Measurements from ENCODE around the gene PKP4. TPM values are rescaled to one million over a fixed set of nuclear protein-coding genes. Genes with fewer than 3 reads are reported as not detected.

PKP4 gene
- total and polyA plus RNA-seq, 2 donors (not counting 1 experiment from before 2014, with no cell fraction given), result 2.0 to 13.3 TPM

DNA sequence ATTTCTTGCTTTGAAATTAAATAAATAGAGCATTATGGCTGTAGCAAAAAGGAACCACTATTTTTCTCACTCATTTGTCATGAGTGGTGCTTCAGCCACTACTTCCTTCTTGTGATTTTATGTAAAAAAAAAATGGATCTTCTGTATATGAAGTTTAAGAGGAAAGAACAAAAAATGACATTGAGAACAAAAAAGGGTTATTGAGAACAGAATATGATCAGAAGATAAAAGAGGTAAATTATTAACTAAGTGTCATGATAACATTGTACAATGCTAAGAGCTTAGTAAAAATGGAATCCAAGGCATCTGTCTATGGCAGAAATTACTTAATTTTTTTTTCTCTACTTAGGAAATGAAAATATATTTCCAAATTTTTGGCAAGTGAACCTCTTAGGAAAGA, 103.5 kb downstream of the PKP4 start:
- H3K36me3 ChIP-seq (replicated peaks in 1 of 2; ENCODE audit: control extremely low read depth in 1 of 2, control insufficient read depth in 1 of 2, extremely low read depth in 1 of 2, insufficient read depth in 2 of 2, low read length in 1 of 2), result no peaks in the 10 kb centered on the region

DNA sequence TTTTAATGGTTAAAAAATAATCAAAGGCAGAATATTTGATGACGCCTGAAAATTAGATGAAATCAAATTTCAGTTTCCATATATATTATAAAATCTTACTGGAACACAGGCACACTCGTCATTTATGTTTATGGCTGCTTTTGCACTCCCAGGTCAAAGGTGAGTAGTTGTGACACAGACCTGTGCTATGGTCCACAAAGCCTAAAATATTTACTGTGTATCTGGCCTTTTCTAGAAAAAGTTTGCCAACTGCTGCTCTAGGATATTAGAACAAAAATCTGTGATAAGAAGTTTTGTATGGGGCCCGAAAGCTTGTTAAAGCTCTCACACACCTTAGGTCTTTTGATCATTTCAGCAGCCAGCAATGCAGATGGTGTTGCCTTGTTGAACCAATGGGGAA, 104.3 kb downstream of the PKP4 start:
- Histone ChIP-seq H3K27me3 (replicated peaks in 1 of 4; ENCODE audit: control extremely low read depth in 1 of 4, control insufficient read depth in 3 of 4, insufficient read depth in 4 of 4, low read length in 3 of 4) (no peaks in the 10 kb centered on the region), H3K27ac (ENCODE audit: low read length in 2 of 2) (no peak overlapping the region), H3K4me1 (ENCODE audit: control insufficient read depth in 2 of 2, insufficient read depth in 2 of 2, low read length in 2 of 2) (no peaks in the 10 kb centered on the region), H3K9ac (ENCODE audit: low read length) (no peak overlapping the region), H3K79me2 (ENCODE audit: control insufficient read depth, insufficient read depth, low read length) (no peaks in the 10 kb centered on the region), H4K20me1 (ENCODE audit: control insufficient read depth, insufficient read depth, low read length, poor library complexity, severe bottlenecking) (no peaks in the 10 kb centered on the region), H3K4me3 (ENCODE audit: control extremely low read depth in 1 of 5, extremely low read depth in 1 of 5, insufficient read depth in 1 of 5, low read depth in 2 of 5, low read length in 4 of 5) (no peak overlapping the region), H3K9me3 (ENCODE audit: control extremely low read depth in 1 of 3, control insufficient read depth in 2 of 3, insufficient read depth in 1 of 3, low read length in 2 of 3) (no peaks in the 10 kb centered on the region), H3K4me2 (replicated peaks; ENCODE audit: low read depth, low read length, poor library complexity, severe bottlenecking) (no peak overlapping the region), H2AFZ (ENCODE audit: insufficient read depth, low read depth, low read length, poor library complexity, severe bottlenecking) (no peak overlapping the region), H3K36me3 (replicated peaks in 1 of 2; ENCODE audit: control extremely low read depth in 1 of 2, control insufficient read depth in 1 of 2, extremely low read depth in 1 of 2, insufficient read depth in 2 of 2, low read length in 1 of 2) (no peaks in the 10 kb centered on the region)
- intact Hi-C loops (cut with micrococcal nuclease), result no loop called here
- no peaks in the 10 kb centered on the region for H3K4me1 Mint-ChIP-seq
- TF ChIP-seq, protein P1, sequence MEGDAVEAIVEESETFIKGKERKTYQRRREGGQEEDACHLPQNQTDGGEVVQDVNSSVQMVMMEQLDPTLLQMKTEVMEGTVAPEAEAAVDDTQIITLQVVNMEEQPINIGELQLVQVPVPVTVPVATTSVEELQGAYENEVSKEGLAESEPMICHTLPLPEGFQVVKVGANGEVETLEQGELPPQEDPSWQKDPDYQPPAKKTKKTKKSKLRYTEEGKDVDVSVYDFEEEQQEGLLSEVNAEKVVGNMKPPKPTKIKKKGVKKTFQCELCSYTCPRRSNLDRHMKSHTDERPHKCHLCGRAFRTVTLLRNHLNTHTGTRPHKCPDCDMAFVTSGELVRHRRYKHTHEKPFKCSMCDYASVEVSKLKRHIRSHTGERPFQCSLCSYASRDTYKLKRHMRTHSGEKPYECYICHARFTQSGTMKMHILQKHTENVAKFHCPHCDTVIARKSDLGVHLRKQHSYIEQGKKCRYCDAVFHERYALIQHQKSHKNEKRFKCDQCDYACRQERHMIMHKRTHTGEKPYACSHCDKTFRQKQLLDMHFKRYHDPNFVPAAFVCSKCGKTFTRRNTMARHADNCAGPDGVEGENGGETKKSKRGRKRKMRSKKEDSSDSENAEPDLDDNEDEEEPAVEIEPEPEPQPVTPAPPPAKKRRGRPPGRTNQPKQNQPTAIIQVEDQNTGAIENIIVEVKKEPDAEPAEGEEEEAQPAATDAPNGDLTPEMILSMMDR (IDR thresholded peaks at IDR 0.05), result no peak
- no peak for TF ChIP-seq EZH2 (IDR thresholded peaks at IDR 0.05; ENCODE audit: borderline replicate concordance, insufficient read depth, low read depth, low read length, poor library complexity, severe bottlenecking)
- WGBS (ENCODE audit: insufficient coverage), result 93% methylated on average over 2 of the region's 3 CpGs
- ChIA-PET CTCF (interaction anchor here (0.6 kb wide), 1 partner anchor 681 kb away, joined by 4 read pairs; no protein-coding TSS in a partner anchor), POLR2A (no interaction called here)
- DNase-seq (no peak), ATAC-seq (ENCODE audit: low read depth) (no peak)
- no peak overlapping the region for H3K27ac Mint-ChIP-seq
- H3K27me3 Mint-ChIP-seq, result no peaks in the 10 kb centered on the region
- H3K4me3 Mint-ChIP-seq, result no peak overlapping the region
- no peaks in the 10 kb centered on the region for H3K9me3 Mint-ChIP-seq (ENCODE audit: insufficient read depth)

More for the DNA sequence above, 103.5 kb downstream of the PKP4 start:
- ATAC-seq (ENCODE audit: low read depth) (no peak), DNase-seq (no peak)
- Histone ChIP-seq H3K4me3 (ENCODE audit: control extremely low read depth in 1 of 5, extremely low read depth in 1 of 5, insufficient read depth in 1 of 5, low read depth in 2 of 5, low read length in 4 of 5) (no peak overlapping the region), H4K20me1 (ENCODE audit: control insufficient read depth, insufficient read depth, low read length, poor library complexity, severe bottlenecking) (no peaks in the 10 kb centered on the region), H3K9ac (ENCODE audit: low read length) (no peak overlapping the region), H3K4me2 (replicated peaks; ENCODE audit: low read depth, low read length, poor library complexity, severe bottlenecking) (no peak overlapping the region), H3K79me2 (ENCODE audit: control insufficient read depth, insufficient read depth, low read length) (no peaks in the 10 kb centered on the region), H3K4me1 (ENCODE audit: control insufficient read depth in 2 of 2, insufficient read depth in 2 of 2, low read length in 2 of 2) (no peaks in the 10 kb centered on the region), H3K27ac (ENCODE audit: low read length in 2 of 2) (no peak overlapping the region), H3K27me3 (replicated peaks in 1 of 4; ENCODE audit: control extremely low read depth in 1 of 4, control insufficient read depth in 3 of 4, insufficient read depth in 4 of 4, low read length in 3 of 4) (no peaks in the 10 kb centered on the region), H2AFZ (ENCODE audit: insufficient read depth, low read depth, low read length, poor library complexity, severe bottlenecking) (no peak overlapping the region), H3K9me3 (ENCODE audit: control extremely low read depth in 1 of 3, control insufficient read depth in 2 of 3, insufficient read depth in 1 of 3, low read length in 2 of 3) (no peaks in the 10 kb centered on the region)
- CTCF ChIA-PET, result no interaction called here
- H3K9me3 Mint-ChIP-seq (ENCODE audit: insufficient read depth), result no peaks in the 10 kb centered on the region
- no peaks in the 10 kb centered on the region for H3K4me1 Mint-ChIP-seq
- TF ChIP-seq, protein P1 (IDR thresholded peaks at IDR 0.05), result no peak
- no peak for TF ChIP-seq EZH2 (IDR thresholded peaks at IDR 0.05; ENCODE audit: borderline replicate concordance, insufficient read depth, low read depth, low read length, poor library complexity, severe bottlenecking)
- H3K27ac Mint-ChIP-seq, result no peak overlapping the region
- POLR2A ChIA-PET, result no interaction called here
- H3K27me3 Mint-ChIP-seq, result no peaks in the 10 kb centered on the region
- intact Hi-C loops (cut with micrococcal nuclease), result no loop called here
- no peak overlapping the region for H3K4me3 Mint-ChIP-seq
